Vagina (tissue), 2 donors: ENCODE measurements around the gene HCN1.

ENCODE experiments used
- CTCF ChIP-seq, 3 experiments: fragments of 450-650 bp in 2 of 3; fragments of 200-600 bp in 1 of 3; sonication (generic) in 1 of 3; IDR thresholded peaks; one replicate each; pipeline ENCODE4 v1.5.1; 2017 to 2019; ENCODE audit warnings: antibody characterized with exemption in 3 of 3, mild to moderate bottlenecking in 2 of 3, moderate library complexity in 2 of 3
- POLR2A ChIP-seq, 2 donors: fragments of 450-650 bp; IDR thresholded peaks; one replicate each; pipeline ENCODE4 v1.6.1; 2017; ENCODE audit warnings: antibody characterized with exemption in 2 of 2, mild to moderate bottlenecking in 2 of 2, moderate library complexity in 2 of 2

DNA sequence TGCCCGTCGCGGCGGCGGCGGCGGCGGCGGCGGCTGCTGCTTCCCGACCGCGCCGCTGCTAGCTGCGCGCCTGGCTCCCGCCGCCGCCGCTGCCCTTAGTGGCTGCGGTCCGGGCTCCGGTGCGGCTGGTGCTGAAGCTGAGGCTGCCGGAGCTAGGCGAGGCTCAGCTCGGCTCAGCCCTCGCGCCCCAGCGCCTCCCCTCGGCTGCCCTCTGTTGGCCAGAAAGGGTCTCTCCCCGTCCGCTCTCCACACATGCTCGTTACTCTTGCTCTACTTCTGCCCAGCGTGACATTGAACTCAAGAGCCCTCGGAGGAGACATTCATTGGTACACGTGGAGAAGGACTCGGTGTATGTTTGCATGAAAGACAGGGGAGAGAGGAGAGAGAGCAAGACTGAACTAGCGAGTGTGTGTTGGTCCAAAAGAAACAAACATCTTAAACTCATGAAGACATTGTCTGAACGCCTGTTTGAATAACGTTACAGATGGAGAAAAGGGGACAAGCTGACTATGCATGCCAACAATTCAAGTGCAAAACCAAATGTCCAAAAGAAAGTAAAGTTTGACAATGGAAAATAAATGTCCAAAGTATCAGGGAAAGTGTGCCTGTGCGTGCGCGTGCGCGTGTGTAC is at the start of gene HCN1:
- TF ChIP-seq CTCF (IDR thresholded peaks at IDR 0.05) (peak in 1 of 3 experiments; percentile 35), POLR2A (IDR thresholded peaks at IDR 0.05) (no peak)
